HEK293 (cell line): Measurements from ENCODE around the gene SLC34A3.

ENCODE experiments used
- CTCF ChIA-PET: fragments of 350-600 bp; formaldehyde crosslinking; extraction: SDS; loops from one replicate; lab custom pipeline; 2021; ENCODE audit warnings: antibody characterized with exemption; lab: Yijun Ruan, JAX
- POLR2A ChIA-PET: fragments of 300-600 bp; formaldehyde crosslinking; extraction: SDS; loops from one replicate; lab custom pipeline; 2020; ENCODE audit warnings: antibody characterized with exemption, inconsistent platforms; lab: Yijun Ruan, JAX
- H3K27ac ChIP-seq: fragments of 200-500 bp; sonication (Bioruptor generic); 2 replicates; pipeline ENCODE4 v1.5.1; 2014; ENCODE audit warnings: low read depth, low read length, control low read depth, inconsistent platforms; ENCODE audit errors: extremely low read depth
- H3K36me3 ChIP-seq, 2 experiments: fragments of 200-500 bp in 1 of 2; sonication (Bioruptor generic) in 1 of 2; 1 replicate in 1 of 2; 2 replicates in 1 of 2; pipeline ENCODE4 v1.5.1; 2014 to 2017; ENCODE audit warnings: inconsistent platforms in 2 of 2, low read length in 2 of 2; ENCODE audit not compliant: control insufficient read depth in 2 of 2, insufficient read depth in 1 of 2
- H3K4me1 ChIP-seq: fragments of 200-500 bp; sonication (Bioruptor generic); 2 replicates; pipeline ENCODE4 v1.5.1; 2014; ENCODE audit warnings: mild to moderate bottlenecking, low read length, inconsistent platforms; ENCODE audit not compliant: control insufficient read depth, insufficient read depth
- H3K4me3 ChIP-seq: 2 replicates; pipeline ENCODE4 v1.5.1; 2011; ENCODE audit warnings: low read depth, mild to moderate bottlenecking, control low read depth, low read length, moderate library complexity
- H3K9me3 ChIP-seq: fragments of 200-500 bp; sonication (Bioruptor generic); 2 replicates; pipeline ENCODE4 v1.5.1; 2014; ENCODE audit warnings: low read depth, low read length, inconsistent platforms; ENCODE audit not compliant: control insufficient read depth, insufficient read depth
- BCL11B ChIP-seq: fragments of 450-650 bp; formaldehyde crosslinking; IDR thresholded peaks from 2 replicates; pipeline ENCODE4 v1.5.1; 2016; ENCODE audit warnings: low read depth, missing biosample characterization, missing genetic modification characterization
- EGR2 ChIP-seq: fragments of 450-650 bp; formaldehyde crosslinking; IDR thresholded peaks from 2 replicates; pipeline ENCODE4 v1.5.1; 2016; ENCODE audit warnings: low read depth, missing biosample characterization, missing genetic modification characterization
- GLIS1 ChIP-seq: fragments of 450-650 bp; formaldehyde crosslinking; IDR thresholded peaks from 2 replicates; pipeline ENCODE4 v1.5.1; 2016; ENCODE audit warnings: missing biosample characterization, missing genetic modification characterization
- KLF1 ChIP-seq: fragments of 450-650 bp; formaldehyde crosslinking; IDR thresholded peaks from 2 replicates; pipeline ENCODE4 v1.5.1; 2016; ENCODE audit warnings: missing biosample characterization, missing genetic modification characterization
- KLF10 ChIP-seq: fragments of 450-650 bp; IDR thresholded peaks from 2 replicates; pipeline ENCODE4 v1.5.1; 2018; ENCODE audit warnings: missing biosample characterization, mild to moderate bottlenecking, missing genetic modification characterization
- OVOL3 ChIP-seq: fragments of 450-650 bp; formaldehyde crosslinking; IDR thresholded peaks from 2 replicates; pipeline ENCODE4 v1.5.1; 2016; ENCODE audit warnings: missing biosample characterization, missing genetic modification characterization
- PRDM4 ChIP-seq: fragments of 450-650 bp; formaldehyde crosslinking; IDR thresholded peaks from 2 replicates; pipeline ENCODE4 v1.5.1; 2017; ENCODE audit warnings: missing biosample characterization, missing genetic modification characterization
- SP2 ChIP-seq: fragments of 450-650 bp; formaldehyde crosslinking; IDR thresholded peaks from 2 replicates; pipeline ENCODE4 v1.5.1; 2016; ENCODE audit warnings: missing biosample characterization, missing genetic modification characterization
- YY2 ChIP-seq: fragments of 450-650 bp; formaldehyde crosslinking; IDR thresholded peaks from 2 replicates; pipeline ENCODE4 v1.5.1; 2016; ENCODE audit warnings: missing biosample characterization, missing genetic modification characterization
- ZBTB1 ChIP-seq: fragments of 450-650 bp; formaldehyde crosslinking; IDR thresholded peaks from 2 replicates; pipeline ENCODE4 v1.5.1; 2016; ENCODE audit warnings: missing biosample characterization, missing genetic modification characterization
- ZBTB20 ChIP-seq: fragments of 450-650 bp; formaldehyde crosslinking; IDR thresholded peaks from 2 replicates; pipeline ENCODE4 v1.5.1; 2016; ENCODE audit warnings: missing biosample characterization, missing genetic modification characterization
- ZBTB48 ChIP-seq: fragments of 450-650 bp; formaldehyde crosslinking; IDR thresholded peaks from 2 replicates; pipeline ENCODE4 v1.5.1; 2016; ENCODE audit warnings: missing biosample characterization, missing genetic modification characterization
- ZBTB8A ChIP-seq: fragments of 450-650 bp; formaldehyde crosslinking; IDR thresholded peaks from 2 replicates; pipeline ENCODE4 v1.5.1; 2016; ENCODE audit warnings: missing biosample characterization, missing genetic modification characterization
- ZNF10 ChIP-seq: fragments of 450-650 bp; formaldehyde crosslinking; IDR thresholded peaks from 2 replicates; pipeline ENCODE4 v1.5.1; 2017; ENCODE audit warnings: missing biosample characterization, missing genetic modification characterization
- ZNF138 ChIP-seq: fragments of 450-650 bp; formaldehyde crosslinking; IDR thresholded peaks from 2 replicates; pipeline ENCODE4 v1.5.1; 2016; ENCODE audit warnings: missing biosample characterization, missing genetic modification characterization, borderline replicate concordance
- ZNF146 ChIP-seq: fragments of 450-650 bp; formaldehyde crosslinking; IDR thresholded peaks from 2 replicates; pipeline ENCODE4 v1.5.1; 2016; ENCODE audit warnings: missing biosample characterization, missing genetic modification characterization
- ZNF175 ChIP-seq: fragments of 450-650 bp; formaldehyde crosslinking; IDR thresholded peaks from 2 replicates; pipeline ENCODE4 v1.5.1; 2016; ENCODE audit warnings: missing biosample characterization, missing genetic modification characterization
- ZNF19 ChIP-seq: fragments of 450-650 bp; formaldehyde crosslinking; IDR thresholded peaks from 2 replicates; pipeline ENCODE4; 2016; ENCODE audit warnings: missing biosample characterization, missing genetic modification characterization, low read depth
- ZNF202 ChIP-seq: fragments of 450-650 bp; formaldehyde crosslinking; IDR thresholded peaks from 2 replicates; pipeline ENCODE4 v1.5.1; 2016; ENCODE audit warnings: missing biosample characterization, missing genetic modification characterization, borderline replicate concordance
- ZNF239 ChIP-seq: fragments of 450-650 bp; formaldehyde crosslinking; IDR thresholded peaks from 2 replicates; pipeline ENCODE4 v1.5.1; 2016; ENCODE audit warnings: missing biosample characterization, missing genetic modification characterization
- ZNF266 ChIP-seq: fragments of 450-650 bp; formaldehyde crosslinking; IDR thresholded peaks from 2 replicates; pipeline ENCODE4 v1.5.1; 2016; ENCODE audit warnings: missing biosample characterization, missing genetic modification characterization, low read depth
- ZNF341 ChIP-seq: fragments of 450-650 bp; formaldehyde crosslinking; IDR thresholded peaks from 2 replicates; pipeline ENCODE4; 2016; ENCODE audit warnings: low read depth, missing biosample characterization, missing genetic modification characterization
- ZNF488 ChIP-seq: fragments of 450-650 bp; formaldehyde crosslinking; IDR thresholded peaks from 2 replicates; pipeline ENCODE4 v1.5.1; 2016; ENCODE audit warnings: missing biosample characterization, missing genetic modification characterization
- ZNF501 ChIP-seq: fragments of 450-650 bp; formaldehyde crosslinking; IDR thresholded peaks from 2 replicates; pipeline ENCODE4 v1.5.1; 2016; ENCODE audit warnings: missing biosample characterization, missing genetic modification characterization
- ZNF549 ChIP-seq: fragments of 450-650 bp; IDR thresholded peaks from 2 replicates; pipeline ENCODE4 v1.5.1; 2018; ENCODE audit warnings: missing biosample characterization, missing genetic modification characterization, mild to moderate bottlenecking, inconsistent platforms, moderate library complexity
- ZNF555 ChIP-seq: fragments of 450-650 bp; formaldehyde crosslinking; conservative IDR thresholded peaks from 2 replicates; pipeline ENCODE4 v1.5.1; 2017; ENCODE audit warnings: missing biosample characterization, mild to moderate bottlenecking, missing genetic modification characterization, inconsistent platforms
- ZNF585B ChIP-seq: fragments of 450-650 bp; formaldehyde crosslinking; IDR thresholded peaks from 2 replicates; pipeline ENCODE4 v1.5.1; 2016; ENCODE audit warnings: missing biosample characterization, missing genetic modification characterization
- ZNF747 ChIP-seq: fragments of 450-650 bp; formaldehyde crosslinking; IDR thresholded peaks from 2 replicates; pipeline ENCODE4 v1.5.1; 2016; ENCODE audit warnings: missing biosample characterization, missing genetic modification characterization
- ZNF768 ChIP-seq: fragments of 450-650 bp; formaldehyde crosslinking; IDR thresholded peaks from 2 replicates; pipeline ENCODE4 v1.5.1; 2018; ENCODE audit warnings: missing biosample characterization, mild to moderate bottlenecking, missing genetic modification characterization
- ZNF830 ChIP-seq: fragments of 450-650 bp; IDR thresholded peaks from 2 replicates; pipeline ENCODE4 v1.5.0; 2018; ENCODE audit warnings: missing biosample characterization, missing genetic modification characterization, low read depth, mild to moderate bottlenecking, moderate library complexity
- ZSCAN30 ChIP-seq: fragments of 450-650 bp; IDR thresholded peaks from 2 replicates; pipeline ENCODE4 v1.5.1; 2018; ENCODE audit warnings: missing biosample characterization, mild to moderate bottlenecking, missing genetic modification characterization, moderate library complexity
- TF ChIP-seq, protein P1 (sequence below): fragments of 450-650 bp; formaldehyde crosslinking; IDR thresholded peaks from 2 replicates; pipeline ENCODE4 v1.5.1; 2016; ENCODE audit warnings: missing biosample characterization, missing genetic modification characterization
- TF ChIP-seq, protein P2 (sequence below): fragments of 450-650 bp; formaldehyde crosslinking; IDR thresholded peaks from 2 replicates; pipeline ENCODE4 v1.5.1; 2016; ENCODE audit warnings: missing biosample characterization, missing genetic modification characterization

The SLC34A3 gene

DNA sequence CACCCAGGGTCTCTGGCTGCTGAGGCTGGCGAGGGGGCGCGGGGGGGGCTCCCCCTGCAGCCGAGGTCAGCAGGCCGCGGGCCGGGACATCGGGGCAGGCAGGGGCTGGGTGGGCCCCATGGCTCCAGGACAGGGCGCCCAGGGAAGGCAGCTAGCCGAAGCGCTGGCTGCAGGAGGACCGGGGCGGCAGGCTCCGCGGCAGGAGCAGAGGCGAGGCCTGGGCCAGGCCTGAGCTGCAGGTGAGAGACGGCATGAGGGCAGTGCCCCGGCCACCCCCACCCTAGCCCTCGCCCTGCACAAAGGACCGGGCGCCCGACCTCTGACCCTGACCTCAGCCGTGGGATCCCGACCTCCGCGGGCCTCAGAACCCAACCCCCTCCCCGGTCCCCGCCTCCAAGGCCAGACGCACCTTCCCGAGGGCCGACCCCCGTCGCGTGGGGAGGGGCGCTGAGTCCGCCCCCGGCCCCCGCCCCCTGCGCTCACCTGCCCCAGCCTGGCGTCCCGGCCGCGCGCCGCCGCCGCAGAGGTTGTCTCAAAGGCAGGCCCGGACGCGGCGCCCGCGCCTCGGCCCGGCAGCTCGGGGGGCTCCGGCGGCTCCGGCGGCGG lies 9.1 kb upstream of the SLC34A3 start (continued):
- TF ChIP-seq, protein P1, sequence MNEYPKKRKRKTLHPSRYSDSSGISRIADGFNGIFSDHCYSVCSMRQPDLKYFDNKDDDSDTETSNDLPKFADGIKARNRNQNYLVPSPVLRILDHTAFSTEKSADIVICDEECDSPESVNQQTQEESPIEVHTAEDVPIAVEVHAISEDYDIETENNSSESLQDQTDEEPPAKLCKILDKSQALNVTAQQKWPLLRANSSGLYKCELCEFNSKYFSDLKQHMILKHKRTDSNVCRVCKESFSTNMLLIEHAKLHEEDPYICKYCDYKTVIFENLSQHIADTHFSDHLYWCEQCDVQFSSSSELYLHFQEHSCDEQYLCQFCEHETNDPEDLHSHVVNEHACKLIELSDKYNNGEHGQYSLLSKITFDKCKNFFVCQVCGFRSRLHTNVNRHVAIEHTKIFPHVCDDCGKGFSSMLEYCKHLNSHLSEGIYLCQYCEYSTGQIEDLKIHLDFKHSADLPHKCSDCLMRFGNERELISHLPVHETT (tag by site-specific recombination) = no peak
- TF ChIP-seq ZNF555 (tag by site-specific recombination) (no peak), ZNF239 (no peak), ZNF19 (no peak), ZSCAN30 (no peak), ZBTB48 (tag by site-specific recombination) (no peak), ZNF501 (tag by site-specific recombination) (no peak), ZNF747 (tag by site-specific recombination) (no peak), KLF1 (tag by site-specific recombination) (no peak), OVOL3 (no peak), ZNF146 (tag by site-specific recombination) (no peak), ZNF266 (tag by site-specific recombination) (no peak), BCL11B (peak; percentile 95), SP2 (peak; percentile 35), ZBTB1 (tag by site-specific recombination) (no peak), ZNF585B (tag by site-specific recombination) (no peak), ZNF10 (no peak), ZNF768 (tag by site-specific recombination) (no peak), ZNF175 (tag by site-specific recombination) (no peak), YY2 (tag by site-specific recombination) (no peak), ZBTB8A (tag by site-specific recombination) (0 out of 2 replicates have a peak, but pooled peaks have one; percentile 11)
- TF ChIP-seq, protein P2, sequence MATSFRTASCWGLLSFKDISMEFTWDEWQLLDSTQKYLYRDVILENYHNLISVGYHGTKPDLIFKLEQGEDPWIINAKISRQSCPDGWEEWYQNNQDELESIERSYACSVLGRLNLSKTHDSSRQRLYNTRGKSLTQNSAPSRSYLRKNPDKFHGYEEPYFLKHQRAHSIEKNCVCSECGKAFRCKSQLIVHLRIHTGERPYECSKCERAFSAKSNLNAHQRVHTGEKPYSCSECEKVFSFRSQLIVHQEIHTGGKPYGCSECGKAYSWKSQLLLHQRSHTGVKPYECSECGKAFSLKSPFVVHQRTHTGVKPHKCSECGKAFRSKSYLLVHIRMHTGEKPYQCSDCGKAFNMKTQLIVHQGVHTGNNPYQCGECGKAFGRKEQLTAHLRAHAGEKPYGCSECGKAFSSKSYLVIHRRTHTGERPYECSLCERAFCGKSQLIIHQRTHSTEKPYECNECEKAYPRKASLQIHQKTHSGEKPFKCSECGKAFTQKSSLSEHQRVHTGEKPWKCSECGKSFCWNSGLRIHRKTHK (tag by site-specific recombination) = no peak

GRCh38 chr9:137222190-137223077 lies 8.3 kb upstream of the SLC34A3 start, which contains the start of gene RNF208:
RNF208 (minus strand) TSS chr9:137222240; CDS start chr9:137221212, 1,028 bp downstream.
- Histone ChIP-seq H3K36me3 (peaks cover 0 to 23% of the 10 kb centered on the region in 2 experiments; a peak in 1 of 3 replicates), H3K9me3 (no peaks in the 10 kb centered on the region), H3K4me3 (peak within 1 kb of the TSS; percentile 89), H3K4me1 (peaks cover 4% of the 10 kb centered on the region), H3K27ac (peak within 1 kb of the TSS; percentile 72)
- ChIA-PET CTCF (interaction anchor here (0.6 to 6.7 kb wide), 9 partner anchors 9 to 153 kb away, joined by 3 to 54 read pairs (median 4); partner anchors contain the start of genes ANAPC2, NDOR1, SAPCD2 and SSNA1), POLR2A (interaction anchor here (0.9 to 17.2 kb wide), 23 partner anchors 14 to 494 kb away, joined by 3 to 304 read pairs (median 5); partner anchors contain the start of genes AJM1, ANAPC2, MAN1B1 and NDOR1)
- no peak for TF ChIP-seq ZNF549 (tag by site-specific recombination)
- peak; percentile 57 for TF ChIP-seq ZNF341
- TF ChIP-seq EGR2 (tag by site-specific recombination) = peak; percentile 37; the same call in 1 of the 2 replicates
- TF ChIP-seq GLIS1 (tag by site-specific recombination) = peak; percentile 92
- no peak for TF ChIP-seq ZNF266 (tag by site-specific recombination)
- no peak for TF ChIP-seq ZNF202 (tag by site-specific recombination)
- TF ChIP-seq KLF10 (tag by site-specific recombination) = no peak
- no peak for TF ChIP-seq ZNF138 (tag by site-specific recombination)
- TF ChIP-seq ZNF488 (tag by site-specific recombination) = no peak
- TF ChIP-seq ZBTB20 (tag by site-specific recombination) = peak; percentile 61; the same call in 1 of the 2 replicates
- TF ChIP-seq ZNF830 = no peak
- TF ChIP-seq PRDM4 = no peak
